CD4-positive, alpha-beta T cell (primary cell): ENCODE measurements around the gene FRA10AC1. TPM values are rescaled to one million over a fixed set of nuclear protein-coding genes. Genes with fewer than 3 reads are reported as not detected.

ENCODE experiments used
- ATAC-seq: fragments of 200-7000 bp; cut with Tn5 transposase; one replicate; pipeline ENCODE4 v1.10.0; 2022; ENCODE audit warnings: mild to moderate bottlenecking; ENCODE audit not compliant: poor library complexity
- CTCF ChIA-PET: fragments of 350-600 bp; sonication (Branson Sonifier 250); formaldehyde crosslinking; loops from one replicate; lab custom pipeline; 2021; ENCODE audit warnings: antibody characterized with exemption, inconsistent platforms; lab: Charles Lee
- POLR2A ChIA-PET: fragments of 350-600 bp; sonication (Branson Sonifier 250); formaldehyde crosslinking; loops from one replicate; lab custom pipeline; 2021; ENCODE audit warnings: antibody characterized with exemption, inconsistent platforms; lab: Charles Lee
- DNase-seq, 14 experiments: peaks; one replicate each; pipeline ENCODE4 v3.0.0-alpha.2; 2013 to 2020; ENCODE audit warnings: mixed read lengths in 2 of 14
- H3K27ac ChIP-seq, 2 donors: one replicate each; pipeline versions ENCODE4 v1.5.1 to v1.7.0; 2013; ENCODE audit warnings: low read length in 2 of 2, low read depth in 1 of 2, mild to moderate bottlenecking in 1 of 2
- H3K27me3 ChIP-seq, 2 experiments: 1 replicate in 1 of 2; 2 replicates in 1 of 2; pipeline versions ENCODE4 v1.6.1 to v1.7.0; 2013; ENCODE audit warnings: low read length in 2 of 2, control low read depth in 1 of 2, mild to moderate bottlenecking in 1 of 2, moderate library complexity in 1 of 2; ENCODE audit not compliant: insufficient read depth in 2 of 2, control insufficient read depth in 1 of 2
- H3K36me3 ChIP-seq: one replicate; pipeline ENCODE4 v1.6.1; 2013; ENCODE audit warnings: low read length, control low read depth; ENCODE audit not compliant: insufficient read depth
- H3K4me1 ChIP-seq: one replicate; pipeline ENCODE4 v1.6.1; 2013; ENCODE audit warnings: low read length, control low read depth; ENCODE audit not compliant: insufficient read depth
- H3K4me3 ChIP-seq: one replicate; pipeline ENCODE4 v1.5.1; 2013; ENCODE audit warnings: mild to moderate bottlenecking, low read length, moderate library complexity
- H3K9me3 ChIP-seq, 2 experiments: 1 replicate in 1 of 2; 2 replicates in 1 of 2; pipeline versions ENCODE4 v1.6.1 to v1.7.0; 2013; ENCODE audit warnings: low read length in 2 of 2, mild to moderate bottlenecking in 2 of 2, control low read depth in 1 of 2, moderate library complexity in 1 of 2; ENCODE audit not compliant: control insufficient read depth in 1 of 2, insufficient read depth in 1 of 2
- H3K27ac Mint-ChIP-seq: one replicate; pipeline ENCODE4 v1.8.0; 2020; ENCODE audit warnings: mixed read lengths
- H3K27me3 Mint-ChIP-seq: one replicate; pipeline ENCODE4 v1.8.0; 2021; ENCODE audit warnings: mixed read lengths
- H3K36me3 Mint-ChIP-seq: one replicate; pipeline ENCODE4 v1.8.0; 2021; ENCODE audit warnings: low read depth, mixed read lengths
- H3K4me1 Mint-ChIP-seq: one replicate; pipeline ENCODE4 v1.8.0; 2021; ENCODE audit warnings: low read depth, mixed read lengths
- H3K4me3 Mint-ChIP-seq: one replicate; pipeline ENCODE4 v1.8.0; 2020; ENCODE audit warnings: mild to moderate bottlenecking, mixed read lengths
- H3K9me3 Mint-ChIP-seq: one replicate; pipeline ENCODE4 v1.8.0; 2020; ENCODE audit warnings: mixed read lengths
- intact Hi-C, 2 experiments: fragments of 100-400 bp; cut with DNase I in 1 of 2; cut with micrococcal nuclease in 1 of 2; formaldehyde crosslinking; loops; one replicate each; pipeline versions ENCODE4 v1.15.1 to v1.9.0; 2023 to 2025; cut with DNase I, micrococcal nuclease
- total RNA-seq, 174 experiments: library from RNA in 2 of 174; stranded (reverse) in 2 of 174; gene quantifications; one replicate each; pipeline ENCODE4 v1.2.3 and lab custom pipeline; 2021 to 2026
- TF ChIP-seq, protein P1 (sequence below): fragments of 200-600 bp; IDR thresholded peaks from one replicate; pipeline ENCODE4 v1.8.0; 2022; ENCODE audit warnings: antibody characterized with exemption, mild to moderate bottlenecking

Gene FRA10AC1
- total RNA-seq, 2 experiments from 2014 or later: 10.0 to 10.3 TPM

DNA sequence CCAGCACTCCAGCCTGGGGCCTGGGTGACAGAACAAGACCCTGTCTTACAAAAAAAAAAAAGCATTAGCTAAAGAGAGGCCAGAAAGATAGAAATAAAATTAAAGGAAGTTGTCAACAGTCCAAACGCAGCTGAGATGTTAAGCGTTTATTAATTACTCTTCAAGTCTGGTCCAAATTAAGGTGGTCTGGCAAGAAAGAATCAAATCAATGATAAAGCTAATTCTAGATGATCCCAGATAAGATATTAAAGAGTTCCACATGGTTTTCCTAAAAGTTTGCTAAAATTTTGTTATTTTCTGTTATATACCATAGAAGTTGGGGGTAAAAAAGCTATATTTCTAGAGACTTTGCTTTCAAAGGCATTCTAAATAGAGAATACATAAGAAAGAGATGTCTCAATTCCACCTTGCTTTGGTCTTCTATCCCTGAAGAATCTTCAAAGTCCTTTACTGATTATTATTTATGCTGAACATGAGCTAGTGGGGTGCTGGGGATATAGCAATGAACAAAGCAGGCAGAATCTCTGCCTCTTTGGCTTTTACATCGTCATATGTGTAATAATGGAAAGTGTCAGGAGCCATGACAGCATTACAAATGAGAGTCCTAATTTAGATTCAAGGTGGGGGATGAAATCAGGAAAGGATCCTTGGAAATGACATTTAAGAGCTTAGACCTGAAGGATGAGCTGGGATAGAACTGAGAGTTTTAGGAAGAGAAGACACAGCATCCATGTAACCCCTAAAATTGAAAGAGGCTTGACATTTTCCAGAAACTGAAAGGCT is 23.4 kb downstream of the FRA10AC1 start:
- Mint-ChIP-seq H3K36me3 (peaks cover 26% of the 10 kb centered on the region), H3K27ac (no peak overlapping the region), H3K9me3 (no peaks in the 10 kb centered on the region), H3K27me3 (no peaks in the 10 kb centered on the region), H3K4me1 (peaks cover 4% of the 10 kb centered on the region), H3K4me3 (no peak overlapping the region)
- TF ChIP-seq, protein P1, sequence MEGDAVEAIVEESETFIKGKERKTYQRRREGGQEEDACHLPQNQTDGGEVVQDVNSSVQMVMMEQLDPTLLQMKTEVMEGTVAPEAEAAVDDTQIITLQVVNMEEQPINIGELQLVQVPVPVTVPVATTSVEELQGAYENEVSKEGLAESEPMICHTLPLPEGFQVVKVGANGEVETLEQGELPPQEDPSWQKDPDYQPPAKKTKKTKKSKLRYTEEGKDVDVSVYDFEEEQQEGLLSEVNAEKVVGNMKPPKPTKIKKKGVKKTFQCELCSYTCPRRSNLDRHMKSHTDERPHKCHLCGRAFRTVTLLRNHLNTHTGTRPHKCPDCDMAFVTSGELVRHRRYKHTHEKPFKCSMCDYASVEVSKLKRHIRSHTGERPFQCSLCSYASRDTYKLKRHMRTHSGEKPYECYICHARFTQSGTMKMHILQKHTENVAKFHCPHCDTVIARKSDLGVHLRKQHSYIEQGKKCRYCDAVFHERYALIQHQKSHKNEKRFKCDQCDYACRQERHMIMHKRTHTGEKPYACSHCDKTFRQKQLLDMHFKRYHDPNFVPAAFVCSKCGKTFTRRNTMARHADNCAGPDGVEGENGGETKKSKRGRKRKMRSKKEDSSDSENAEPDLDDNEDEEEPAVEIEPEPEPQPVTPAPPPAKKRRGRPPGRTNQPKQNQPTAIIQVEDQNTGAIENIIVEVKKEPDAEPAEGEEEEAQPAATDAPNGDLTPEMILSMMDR: no peak
- H3K27ac ChIP-seq: no peak overlapping the region
- POLR2A ChIA-PET: no interaction called here
- CTCF ChIA-PET: no interaction called here
- intact Hi-C loops: no loop called here
- H3K4me1 ChIP-seq: no peaks in the 10 kb centered on the region
- ATAC-seq: no peak
- no peak overlapping the region for H3K4me3 ChIP-seq
- H3K27me3 ChIP-seq: no peaks in the 10 kb centered on the region
- H3K36me3 ChIP-seq: peaks cover 50% of the 10 kb centered on the region
- no peak for DNase-seq
- H3K9me3 ChIP-seq: no peaks in the 10 kb centered on the region

GRCh38 chr10:93678386-93678785 is 24.0 kb downstream of the FRA10AC1 start:
- POLR2A ChIA-PET: no interaction called here
- intact Hi-C loops: no loop called here
- no peaks in the 10 kb centered on the region for H3K9me3 ChIP-seq
- H3K9me3 Mint-ChIP-seq: no peaks in the 10 kb centered on the region
- no peak for DNase-seq
- H3K27me3 Mint-ChIP-seq: no peaks in the 10 kb centered on the region
- peaks cover 50% of the 10 kb centered on the region for H3K36me3 ChIP-seq
- no peak overlapping the region for H3K27ac ChIP-seq
- no peak overlapping the region for H3K4me3 ChIP-seq
- peaks cover 4% of the 10 kb centered on the region for H3K4me1 Mint-ChIP-seq
- H3K27ac Mint-ChIP-seq: no peak overlapping the region
- no peak for ATAC-seq
- peaks cover 26% of the 10 kb centered on the region for H3K36me3 Mint-ChIP-seq
- CTCF ChIA-PET: no interaction called here
- no peaks in the 10 kb centered on the region for H3K4me1 ChIP-seq
- H3K4me3 Mint-ChIP-seq: no peak overlapping the region
- H3K27me3 ChIP-seq: no peaks in the 10 kb centered on the region
- TF ChIP-seq, protein P1: no peak

GRCh38 chr10:93673791-93674190 is 28.6 kb downstream of the FRA10AC1 start:
- Histone ChIP-seq H3K27ac (no peak overlapping the region), H3K4me3 (no peak overlapping the region), H3K27me3 (no peaks in the 10 kb centered on the region), H3K4me1 (no peaks in the 10 kb centered on the region), H3K36me3 (peaks cover 71% of the 10 kb centered on the region), H3K9me3 (no peaks in the 10 kb centered on the region)
- Mint-ChIP-seq H3K4me3 (no peak overlapping the region), H3K36me3 (peaks cover 62% of the 10 kb centered on the region), H3K27me3 (no peaks in the 10 kb centered on the region), H3K27ac (no peak overlapping the region), H3K9me3 (no peaks in the 10 kb centered on the region), H3K4me1 (peaks cover 4% of the 10 kb centered on the region)
- DNase-seq: no peak
- ChIA-PET CTCF (no interaction called here), POLR2A (no interaction called here)
- intact Hi-C loops: no loop called here
- TF ChIP-seq, protein P1: no peak
- ATAC-seq: no peak
